ENCODE measurements around the gene C1QTNF5.

C1QTNF5 gene

GRCh38 chr11:119381181-119381988 lies 40.7 kb upstream of the C1QTNF5 start, which contains the start of gene USP2 (continued):
- TF ChIP-seq ZNF148 (tag by site-specific recombination; IDR thresholded peaks at IDR 0.05; ENCODE audit: borderline replicate concordance) (no peak), ELK4 (IDR thresholded peaks at IDR 0.05; ENCODE audit: borderline replicate concordance, low read depth, low read length) (no peak), ZIC2 (tag by site-specific recombination; IDR thresholded peaks at IDR 0.05) (peak; percentile 90), SP7 (tag by site-specific recombination; IDR thresholded peaks at IDR 0.05) (peak; percentile 36; the same call in 1 of the 2 replicates), ZBTB17 (tag by site-specific recombination; IDR thresholded peaks at IDR 0.05) (peak; percentile 60), ZNF560 (tag by site-specific recombination; IDR thresholded peaks at IDR 0.05; ENCODE audit: borderline replicate concordance) (no peak), ZNF785 (tag by site-specific recombination; IDR thresholded peaks at IDR 0.05) (no peak), ZNF548 (tag by site-specific recombination; IDR thresholded peaks at IDR 0.05) (no peak), ZNF623 (tag by site-specific recombination; IDR thresholded peaks at IDR 0.05) (no peak), ZNF843 (tag by site-specific recombination; IDR thresholded peaks at IDR 0.05) (no peak), OVOL3 (tag by site-specific recombination; IDR thresholded peaks at IDR 0.05) (no peak), ZNF510 (tag by site-specific recombination; IDR thresholded peaks at IDR 0.05; ENCODE audit: insufficient replicate concordance) (no peak), HOXC10 (CRISPR knock-in tag; IDR thresholded peaks at IDR 0.05) (no peak), ZNF10 (tag by site-specific recombination; IDR thresholded peaks at IDR 0.05) (no peak)

GRCh38 chr11:119380827-119381180 lies 40.1 kb upstream of the C1QTNF5 start:
- no peaks in the 10 kb centered on the region; the same call in 1 of the 2 replicates for H3K4me1 ChIP-seq (ENCODE audit: control insufficient read depth, insufficient read depth, low read length)
- no peaks in the 10 kb centered on the region for H3K36me3 ChIP-seq (ENCODE audit: control insufficient read depth in 2 of 2, insufficient read depth in 1 of 2, low read length in 2 of 2)
- peak overlapping the region; percentile 45; the same call in 1 of the 2 replicates for H3K4me3 ChIP-seq (ENCODE audit: low read depth, low read length)
- H3K9me3 ChIP-seq (ENCODE audit: control insufficient read depth, insufficient read depth, low read depth, low read length) = no peaks in the 10 kb centered on the region
- POLR2A ChIA-PET = interaction anchor here (0.8 to 1.5 kb wide), 5 partner anchors 20 to 259 kb away, joined by 3 to 7 read pairs (median 4); partner anchors contain the start of gene HINFP
- no peak overlapping the region for H3K27ac ChIP-seq (ENCODE audit: extremely low read depth, low read depth, low read length)
- TF ChIP-seq ZSCAN23 (tag by site-specific recombination; IDR thresholded peaks at IDR 0.05) = no peak
- TF ChIP-seq KLF17 (tag by site-specific recombination; IDR thresholded peaks at IDR 0.05) = no peak
- no peak for TF ChIP-seq ZNF433 (tag by site-specific recombination; IDR thresholded peaks at IDR 0.05; ENCODE audit: low read depth)
- TF ChIP-seq ZNF518A (tag by site-specific recombination; conservative IDR thresholded peaks at IDR 0.05; ENCODE audit: low read depth) = no peak
- TF ChIP-seq ZNF24 (tag by site-specific recombination; IDR thresholded peaks at IDR 0.05) = no peak
- CTCF ChIA-PET = interaction anchor here (0.6 to 13.7 kb wide), 22 partner anchors 7 to 326 kb away, joined by 3 to 160 read pairs (median 4); partner anchors contain the start of genes C1QTNF5 and RNF26
